HG03095 (cell line): ENCODE data around the gene OASL.

Experiments used
- ATAC-seq: cut with Tn5 transposase; IDR thresholded peaks from one replicate; pipeline ENCODE4 v1.9.1; 2021; ENCODE audit warnings: moderate library complexity; ENCODE audit not compliant: unreplicated experiment

OASL gene

DNA sequence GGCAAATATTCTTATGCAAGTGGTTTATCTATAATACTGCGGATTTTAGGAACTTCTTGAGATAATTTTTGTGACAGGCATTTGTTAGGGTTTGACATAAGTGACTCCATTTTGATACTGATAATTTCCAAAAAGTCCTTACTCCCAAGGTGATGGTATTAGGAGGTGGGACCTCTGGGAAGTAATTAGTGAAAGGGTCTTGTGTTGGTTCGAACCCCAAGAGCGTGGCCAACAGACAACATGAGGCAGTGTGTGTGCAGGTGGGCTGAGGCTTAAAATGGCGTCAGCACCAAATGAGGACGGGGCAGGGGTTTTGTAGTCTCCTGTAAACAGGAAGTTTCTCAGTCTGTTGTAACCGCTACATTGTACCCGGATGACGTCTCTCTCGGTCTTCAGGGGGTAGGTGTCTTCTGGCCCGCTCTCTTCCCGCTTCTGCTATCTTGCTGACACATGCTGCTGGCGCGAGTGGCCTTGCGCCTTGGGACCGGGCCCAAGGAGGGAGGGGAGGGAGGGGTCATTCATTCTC lies 21.0 kb downstream of the OASL start:
- no peak for ATAC-seq

DNA sequence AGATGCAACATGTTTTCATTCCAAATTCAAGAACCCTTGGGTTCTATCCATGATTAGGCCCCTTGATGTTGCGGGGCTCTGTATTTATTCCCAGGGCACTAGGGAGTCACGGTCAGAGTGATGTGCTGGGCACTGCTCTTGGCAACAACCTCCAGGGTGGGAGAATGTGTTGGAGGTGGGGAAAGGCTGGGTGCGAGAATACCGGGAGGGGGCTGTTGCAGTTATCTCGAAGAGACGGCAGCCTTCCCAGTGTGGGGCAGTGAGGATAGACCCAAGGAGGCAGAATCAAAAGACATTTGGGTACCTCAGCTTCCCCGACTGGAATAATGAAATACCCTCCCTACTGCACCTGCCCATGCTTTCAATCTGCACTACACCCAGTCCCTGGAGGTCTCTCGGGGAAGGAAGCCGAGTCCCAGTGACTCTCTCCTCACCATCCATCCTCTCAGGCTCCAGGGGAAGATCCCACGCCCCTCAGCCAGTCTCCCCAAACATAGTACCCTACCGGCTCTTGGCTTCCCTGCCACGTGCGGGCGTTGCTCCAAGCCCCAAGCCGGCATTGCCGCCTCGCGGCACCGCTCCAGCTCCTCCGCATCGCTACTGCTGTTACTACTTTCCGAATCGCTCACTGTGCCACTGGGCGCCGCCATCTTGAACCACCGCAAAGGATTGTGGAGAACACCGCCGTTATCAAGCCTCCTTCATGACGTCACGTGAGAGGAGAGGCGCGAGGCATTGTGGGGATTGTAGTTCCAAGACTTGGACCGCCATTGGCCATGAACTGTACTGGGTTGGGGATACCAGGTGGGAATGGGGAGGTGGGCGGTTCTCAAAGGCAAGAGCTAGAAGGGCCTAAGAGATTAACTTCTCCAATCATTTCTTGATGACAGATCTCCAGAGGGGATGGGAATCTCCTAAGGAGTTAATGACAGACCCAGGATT lies 22.9 kb downstream of the OASL start, which contains the start of gene C12orf43:
TSS of gene C12orf43 (minus strand) at position 663 of the 942 bp plus-strand sequence. CDS start at position 650, 13 bp downstream.
- ATAC-seq = peak; percentile 95

GRCh38 chr12:121013715-121014114 lies 25.3 kb downstream of the OASL start:
- no peak for ATAC-seq

DNA sequence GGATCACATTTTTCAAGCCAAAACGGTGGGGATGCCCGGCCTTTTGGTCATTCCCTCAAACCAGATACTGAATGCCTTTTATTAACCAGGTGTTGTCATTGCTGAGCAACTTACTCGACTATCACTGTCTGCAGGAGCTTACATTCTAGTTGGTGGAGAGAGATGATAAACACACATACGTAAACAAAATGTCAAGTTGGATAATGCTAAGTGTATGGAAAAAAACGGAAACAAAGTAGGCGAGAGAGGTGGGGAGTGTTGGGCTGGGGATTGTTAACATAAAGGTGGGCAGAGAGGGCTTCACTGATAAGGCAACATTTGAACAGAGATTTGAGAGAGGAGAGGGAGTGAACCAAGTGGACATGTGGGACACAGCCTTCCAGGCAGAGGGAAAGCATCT lies 27.2 kb downstream of the OASL start:
- ATAC-seq = no peak

DNA sequence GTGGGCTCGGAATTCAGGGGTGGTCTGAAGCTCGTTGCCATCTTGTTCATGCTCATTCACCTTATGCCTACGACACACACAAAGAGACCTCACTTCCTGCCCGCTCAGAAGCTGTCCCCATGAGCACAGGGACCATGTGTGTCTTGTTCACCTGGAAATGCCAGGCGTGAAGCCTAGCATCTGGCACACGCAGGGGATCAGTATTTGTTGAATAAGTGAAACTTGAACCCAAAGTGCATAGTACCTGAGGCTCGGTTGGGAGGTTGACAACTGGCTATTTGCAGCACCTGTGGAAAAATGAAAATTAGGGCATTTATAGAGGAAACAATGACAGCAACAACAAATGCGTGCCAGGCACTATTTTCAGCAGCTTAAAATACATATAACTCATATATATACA lies 28.2 kb downstream of the OASL start:
- no peak for ATAC-seq

- no peak for ATAC-seq
These were observed 29.3 kb downstream of the OASL start for GRCh38 chr12:121009741-121010140.

- ATAC-seq = no peak
These were observed 30.5 kb downstream of the OASL start for GRCh38 chr12:121008347-121009098.

- ATAC-seq = no peak
These were observed 33.7 kb downstream of the OASL start for GRCh38 chr12:121005346-121005815.

GRCh38 chr12:121004253-121004815 lies 34.7 kb downstream of the OASL start:
- ATAC-seq = no peak

GRCh38 chr12:121003650-121004049 lies 35.4 kb downstream of the OASL start:
- ATAC-seq = no peak

DNA sequence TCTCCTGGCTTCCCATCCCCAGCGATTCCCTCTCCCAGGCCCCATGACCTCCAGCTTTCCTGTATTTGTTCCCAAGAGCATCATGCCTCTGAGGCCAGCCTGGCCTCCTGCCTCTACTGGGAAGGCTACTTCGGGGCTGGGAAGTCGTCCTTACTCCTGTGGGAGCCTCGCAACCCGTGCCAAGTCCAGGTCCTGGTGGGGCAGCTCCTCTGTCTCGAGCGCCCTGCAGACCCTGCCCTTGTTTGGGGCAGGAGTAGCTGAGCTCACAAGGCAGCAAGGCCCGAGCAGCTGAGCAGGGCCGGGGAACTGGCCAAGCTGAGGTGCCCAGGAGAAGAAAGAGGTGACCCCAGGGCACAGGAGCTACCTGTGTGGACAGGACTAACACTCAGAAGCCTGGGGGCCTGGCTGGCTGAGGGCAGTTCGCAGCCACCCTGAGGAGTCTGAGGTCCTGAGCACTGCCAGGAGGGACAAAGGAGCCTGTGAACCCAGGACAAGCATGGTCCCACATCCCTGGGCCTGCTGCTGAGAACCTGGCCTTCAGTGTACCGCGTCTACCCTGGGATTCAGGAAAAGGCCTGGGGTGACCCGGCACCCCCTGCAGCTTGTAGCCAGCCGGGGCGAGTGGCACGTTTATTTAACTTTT lies 37.1 kb downstream of the OASL start:
- ATAC-seq = no peak

DNA sequence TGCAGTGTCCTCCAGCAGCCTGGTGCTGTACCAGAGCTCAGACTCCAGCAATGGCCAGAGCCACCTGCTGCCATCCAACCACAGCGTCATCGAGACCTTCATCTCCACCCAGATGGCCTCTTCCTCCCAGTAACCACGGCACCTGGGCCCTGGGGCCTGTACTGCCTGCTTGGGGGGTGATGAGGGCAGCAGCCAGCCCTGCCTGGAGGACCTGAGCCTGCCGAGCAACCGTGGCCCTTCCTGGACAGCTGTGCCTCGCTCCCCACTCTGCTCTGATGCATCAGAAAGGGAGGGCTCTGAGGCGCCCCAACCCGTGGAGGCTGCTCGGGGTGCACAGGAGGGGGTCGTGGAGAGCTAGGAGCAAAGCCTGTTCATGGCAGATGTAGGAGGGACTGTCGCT lies 38.0 kb downstream of the OASL start:
- ATAC-seq = no peak

GRCh38 chr12:121000530-121000929 lies 38.5 kb downstream of the OASL start:
- ATAC-seq = no peak

DNA sequence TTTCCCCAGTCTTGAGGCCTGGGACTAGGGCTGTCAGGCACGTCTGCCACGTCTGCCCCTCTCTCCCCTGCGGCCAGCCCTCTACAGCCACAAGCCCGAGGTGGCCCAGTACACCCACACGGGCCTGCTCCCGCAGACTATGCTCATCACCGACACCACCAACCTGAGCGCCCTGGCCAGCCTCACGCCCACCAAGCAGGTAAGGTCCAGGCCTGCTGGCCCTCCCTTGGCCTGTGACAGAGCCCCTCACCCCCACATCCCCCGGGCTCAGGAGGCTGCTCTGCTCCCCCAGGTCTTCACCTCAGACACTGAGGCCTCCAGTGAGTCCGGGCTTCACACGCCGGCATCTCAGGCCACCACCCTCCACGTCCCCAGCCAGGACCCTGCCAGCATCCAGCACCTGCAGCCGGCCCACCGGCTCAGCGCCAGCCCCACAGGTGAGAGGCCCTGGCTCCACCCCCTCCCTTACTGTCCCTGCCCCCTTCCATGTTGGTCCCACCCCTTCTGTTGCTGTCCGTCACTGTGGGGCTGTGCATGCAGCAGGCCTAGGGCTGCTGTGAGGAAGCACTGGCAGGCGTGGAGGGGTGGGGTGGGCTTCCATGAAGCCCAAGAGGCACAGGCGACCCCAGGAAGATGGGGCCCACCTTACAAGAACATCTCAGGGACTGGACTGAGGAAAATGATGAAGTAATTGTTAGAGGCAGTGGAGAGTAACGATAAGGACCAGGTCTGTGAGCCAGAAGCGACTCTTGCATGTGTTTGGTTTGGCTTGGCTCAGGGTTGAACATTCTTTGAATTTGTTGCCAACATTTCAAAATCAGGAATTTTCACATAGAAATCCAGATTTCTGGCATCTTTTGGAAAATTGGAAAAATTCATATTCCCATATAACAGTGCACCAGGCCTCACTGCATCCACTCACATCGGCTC lies 39.6 kb downstream of the OASL start:
- no peak for ATAC-seq

GRCh38 chr12:120998435-120998834 lies 40.6 kb downstream of the OASL start:
- no peak for ATAC-seq

- no peak for ATAC-seq
These were observed 41.6 kb downstream of the OASL start for GRCh38 chr12:120997448-120997847.

- ATAC-seq = no peak
These were observed 42.8 kb downstream of the OASL start for GRCh38 chr12:120996133-120996746.

GRCh38 chr12:120994589-120995337 lies 44.3 kb downstream of the OASL start:
- no peak for ATAC-seq
